Measurements from ENCODE around the gene NPLOC4. TPM values are rescaled to one million over a fixed set of nuclear protein-coding genes. Genes with fewer than 3 reads are reported as not detected.

The NPLOC4 gene
- total and polyA plus RNA-seq, 2 of the 8 experiments (the other 6 are each of a cell fraction or from before 2014, with no cell fraction given): 70.7 to 92.7 TPM

GRCh38 chr17:81608082-81608481 lies 28.8 kb downstream of the NPLOC4 start:
- no peak overlapping the region for H3K9ac ChIP-seq (replicated peaks in 1 of 4; ENCODE audit: extremely low read depth in 1 of 4, low read depth in 3 of 4, low read length in 3 of 4)

More at GRCh38 chr17:81608082-81608481, 28.8 kb downstream of the NPLOC4 start:
- FAIRE-seq (no peak), DNase-seq (ENCODE audit: low read depth in 1 of 2, low spot score in 2 of 2) (no peak)
- H4K5ac ChIP-seq (ENCODE audit: insufficient read length, low read depth, low read length): no peak overlapping the region
- no peaks in the 10 kb centered on the region for H3K4me1 ChIP-seq (replicated peaks in 1 of 4; ENCODE audit: control insufficient read depth in 3 of 4, insufficient read depth in 4 of 4, low read length in 3 of 4)
- no peak overlapping the region for H2BK120ac ChIP-seq (replicated peaks; ENCODE audit: low read depth, low read length)
- H3K14ac ChIP-seq (ENCODE audit: insufficient read length): no peak overlapping the region
- no peak overlapping the region for H3K23ac ChIP-seq (ENCODE audit: insufficient read length)
- H3K4me3 ChIP-seq (ENCODE audit: extremely low read depth in 1 of 4, insufficient read depth in 2 of 4, low read depth in 3 of 4, low read length in 4 of 4): no peak overlapping the region
- ChIA-PET CTCF (ENCODE audit: partially characterized antibody) (interaction anchor here (0.9 to 4.1 kb wide), 2 partner anchors 13 to 45 kb away, joined by 3 to 11 read pairs; no protein-coding TSS in a partner anchor), POLR2A (ENCODE audit: partially characterized antibody) (interaction anchor here (0.9 to 1.5 kb wide), 6 partner anchors 13 to 234 kb away, joined by 3 to 5 read pairs (median 3); no protein-coding TSS in a partner anchor)
- H3K27ac ChIP-seq (ENCODE audit: low read depth, low read length): no peak overlapping the region
- peaks cover 0 to 5% of the 10 kb centered on the region in 2 experiments; a peak in 1 of 4 replicates for H3K79me2 ChIP-seq (ENCODE audit: control insufficient read depth in 1 of 2, insufficient read depth in 2 of 2, low read length in 2 of 2)
- no peak overlapping the region for H2BK5ac ChIP-seq (ENCODE audit: low read depth, low read length)
- H2BK15ac ChIP-seq (ENCODE audit: low read length): no peak overlapping the region
- no peak overlapping the region for H3K4me2 ChIP-seq (ENCODE audit: insufficient read depth in 1 of 2, low read depth in 2 of 2, low read length in 2 of 2)
- 98% methylated on average over 4 of the region's 4 CpGs; no CpG with 5 or more reads in 1 of the 2 experiments for WGBS, 2 experiments (ENCODE audit: extremely low coverage in 1 of 2, insufficient coverage in 1 of 2, insufficient read length in 1 of 2, insufficient replicate concordance in 2 of 2, low coverage in 1 of 2, low lambda C conversion rate in 2 of 2, missing lambda C conversion rate in 1 of 2)
- no peak overlapping the region for H3K4ac ChIP-seq (replicated peaks; ENCODE audit: insufficient read length, low read depth, low read length)
- H2BK20ac ChIP-seq (ENCODE audit: low read length): no peak overlapping the region
- H4K8ac ChIP-seq (ENCODE audit: extremely low read depth, insufficient read depth, low read length): no peak overlapping the region
- no peak overlapping the region for H2AK5ac ChIP-seq (ENCODE audit: low read depth, low read length)
- H3K27me3 ChIP-seq (replicated peaks in 1 of 4; ENCODE audit: control insufficient read depth in 3 of 4, extremely low read depth in 1 of 4, insufficient read depth in 3 of 4, low read length in 3 of 4): no peaks in the 10 kb centered on the region
- peaks cover 0 to 14% of the 10 kb centered on the region in 2 experiments for H4K20me1 ChIP-seq (replicated peaks in 1 of 2; ENCODE audit: control insufficient read depth in 1 of 2, insufficient read depth in 2 of 2, low read length in 2 of 2)
- no peak overlapping the region for H2BK12ac ChIP-seq (ENCODE audit: low read depth, low read length)
- no peak overlapping the region for H3K56ac ChIP-seq (replicated peaks; ENCODE audit: insufficient read length, low read depth, low read length)
- no peaks in the 10 kb centered on the region for H3K9me3 ChIP-seq (ENCODE audit: insufficient read depth in 2 of 2, low read depth in 1 of 2, low read length in 1 of 2)
- H3K79me1 ChIP-seq (ENCODE audit: low read depth, low read length): peaks cover 8% of the 10 kb centered on the region
- no peak overlapping the region for H2AFZ ChIP-seq (ENCODE audit: low read length)
- H3K18ac ChIP-seq (ENCODE audit: extremely low read depth, low read length): no peak overlapping the region
- H3K23me2 ChIP-seq (ENCODE audit: low read depth, low read length): no peaks in the 10 kb centered on the region
- H3K36me3 ChIP-seq (ENCODE audit: control insufficient read depth in 2 of 4, insufficient read depth in 4 of 4, low read length in 3 of 4): peaks cover 19 to 54% (median 45%) of the 10 kb centered on the region in 4 experiments
- no peak overlapping the region for H4K91ac ChIP-seq (replicated peaks; ENCODE audit: insufficient read length, low read length)
- TF ChIP-seq RNF2 (IDR thresholded peaks at IDR 0.05; ENCODE audit: borderline replicate concordance, low read depth, low read length, missing control alignments, poor library complexity, severe bottlenecking) (no peak), NRF1 (IDR thresholded peaks at IDR 0.05; ENCODE audit: low read depth, low read length) (no peak)

Data from H1 (cell line).